ENCODE data around the gene SLCO2A1.

GRCh38 chr3:133888726-133889340, 140.9 kb downstream of the SLCO2A1 start:
- TF ChIP-seq POLR2AphosphoS5 (IDR thresholded peaks at IDR 0.05) = no peak
- TF ChIP-seq, protein P1, sequence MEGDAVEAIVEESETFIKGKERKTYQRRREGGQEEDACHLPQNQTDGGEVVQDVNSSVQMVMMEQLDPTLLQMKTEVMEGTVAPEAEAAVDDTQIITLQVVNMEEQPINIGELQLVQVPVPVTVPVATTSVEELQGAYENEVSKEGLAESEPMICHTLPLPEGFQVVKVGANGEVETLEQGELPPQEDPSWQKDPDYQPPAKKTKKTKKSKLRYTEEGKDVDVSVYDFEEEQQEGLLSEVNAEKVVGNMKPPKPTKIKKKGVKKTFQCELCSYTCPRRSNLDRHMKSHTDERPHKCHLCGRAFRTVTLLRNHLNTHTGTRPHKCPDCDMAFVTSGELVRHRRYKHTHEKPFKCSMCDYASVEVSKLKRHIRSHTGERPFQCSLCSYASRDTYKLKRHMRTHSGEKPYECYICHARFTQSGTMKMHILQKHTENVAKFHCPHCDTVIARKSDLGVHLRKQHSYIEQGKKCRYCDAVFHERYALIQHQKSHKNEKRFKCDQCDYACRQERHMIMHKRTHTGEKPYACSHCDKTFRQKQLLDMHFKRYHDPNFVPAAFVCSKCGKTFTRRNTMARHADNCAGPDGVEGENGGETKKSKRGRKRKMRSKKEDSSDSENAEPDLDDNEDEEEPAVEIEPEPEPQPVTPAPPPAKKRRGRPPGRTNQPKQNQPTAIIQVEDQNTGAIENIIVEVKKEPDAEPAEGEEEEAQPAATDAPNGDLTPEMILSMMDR (IDR thresholded peaks at IDR 0.05) = no peak

All from gastroesophageal sphincter (tissue), 3 donors.